ENCODE data around the gene VAT1L. TPM values are rescaled to one million over a fixed set of nuclear protein-coding genes. Genes with fewer than 3 reads are reported as not detected.

Gene VAT1L
- total RNA-seq, 1 experiment from 2014 or later = 19.1 TPM

DNA sequence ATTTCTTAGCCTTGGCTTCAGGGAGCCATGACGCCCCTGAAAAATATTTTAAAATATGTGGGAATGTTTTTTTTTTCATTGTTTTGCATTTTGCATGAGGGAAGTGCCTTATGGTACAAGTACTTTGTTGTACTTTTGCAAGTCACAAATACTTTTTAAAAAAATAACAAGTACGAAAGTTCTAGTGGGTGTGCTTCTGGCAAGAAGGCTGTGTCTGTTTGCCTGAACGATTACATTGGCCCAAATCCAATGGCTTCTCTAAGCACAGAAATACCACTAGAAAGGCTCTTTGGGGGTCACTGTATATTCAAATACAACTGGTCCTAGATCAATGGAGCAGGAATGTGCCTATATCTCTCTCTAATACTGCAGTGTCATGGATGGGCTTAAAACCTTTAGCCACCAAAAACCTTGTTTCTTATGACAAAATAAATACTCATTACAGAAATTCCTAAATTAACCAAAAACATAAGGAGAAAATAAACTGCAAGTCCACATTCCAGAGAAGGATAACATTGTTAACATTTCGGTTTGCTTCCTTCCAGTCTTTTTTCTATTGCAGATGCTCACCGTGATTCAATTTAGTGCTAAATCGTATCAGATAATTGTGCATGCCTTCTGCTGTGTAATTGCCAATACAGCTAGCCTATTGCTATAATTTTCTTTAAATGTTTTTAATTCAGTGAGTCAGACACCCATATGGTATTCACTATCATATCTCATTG is 97.4 kb downstream of the VAT1L start (continued):
- TF ChIP-seq, protein P1, sequence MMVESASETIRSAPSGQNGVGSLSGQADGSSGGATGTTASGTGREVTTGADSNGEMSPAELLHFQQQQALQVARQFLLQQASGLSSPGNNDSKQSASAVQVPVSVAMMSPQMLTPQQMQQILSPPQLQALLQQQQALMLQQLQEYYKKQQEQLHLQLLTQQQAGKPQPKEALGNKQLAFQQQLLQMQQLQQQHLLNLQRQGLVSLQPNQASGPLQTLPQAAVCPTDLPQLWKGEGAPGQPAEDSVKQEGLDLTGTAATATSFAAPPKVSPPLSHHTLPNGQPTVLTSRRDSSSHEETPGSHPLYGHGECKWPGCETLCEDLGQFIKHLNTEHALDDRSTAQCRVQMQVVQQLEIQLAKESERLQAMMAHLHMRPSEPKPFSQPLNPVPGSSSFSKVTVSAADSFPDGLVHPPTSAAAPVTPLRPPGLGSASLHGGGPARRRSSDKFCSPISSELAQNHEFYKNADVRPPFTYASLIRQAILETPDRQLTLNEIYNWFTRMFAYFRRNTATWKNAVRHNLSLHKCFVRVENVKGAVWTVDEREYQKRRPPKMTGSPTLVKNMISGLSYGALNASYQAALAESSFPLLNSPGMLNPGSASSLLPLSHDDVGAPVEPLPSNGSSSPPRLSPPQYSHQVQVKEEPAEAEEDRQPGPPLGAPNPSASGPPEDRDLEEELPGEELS (CRISPR knock-in tag; IDR thresholded peaks at IDR 0.05) = no peak
- TF ChIP-seq TCF7 (CRISPR knock-in tag; IDR thresholded peaks at IDR 0.05; ENCODE audit: low read depth) (no peak), NR1H2 (CRISPR knock-in tag; IDR thresholded peaks at IDR 0.05) (no peak), IRF1 (CRISPR knock-in tag; IDR thresholded peaks at IDR 0.05) (no peak), MYBL2 (CRISPR knock-in tag; IDR thresholded peaks at IDR 0.05) (no peak)

- ChIA-PET POLR2A (no interaction called here), CTCF (no interaction called here)
- ATAC-seq (no peak), DNase-seq (ENCODE audit: low spot score) (no peak)
- Mint-ChIP-seq H3K4me3 (no peak overlapping the region), H3K36me3 (no peaks in the 10 kb centered on the region), H3K27me3 (ENCODE audit: low read depth) (no peaks in the 10 kb centered on the region), H3K27ac (no peak overlapping the region), H3K9me3 (no peaks in the 10 kb centered on the region), H3K4me1 (peaks cover 2% of the 10 kb centered on the region; the same call in 1 of the 2 replicates)
- TF ChIP-seq RORB (CRISPR knock-in tag; IDR thresholded peaks at IDR 0.05) (no peak), PRRX2 (CRISPR knock-in tag; IDR thresholded peaks at IDR 0.05) (no peak), MYBL2 (CRISPR knock-in tag; IDR thresholded peaks at IDR 0.05) (no peak), E2F5 (CRISPR knock-in tag; IDR thresholded peaks at IDR 0.05) (no peak), ZNF512 (CRISPR knock-in tag; IDR thresholded peaks at IDR 0.05; ENCODE audit: borderline replicate concordance) (no peak), JAZF1 (CRISPR knock-in tag; IDR thresholded peaks at IDR 0.05) (no peak), MXD4 (CRISPR knock-in tag; IDR thresholded peaks at IDR 0.05; ENCODE audit: borderline replicate concordance) (no peak), IRF1 (CRISPR knock-in tag; IDR thresholded peaks at IDR 0.05) (no peak), ETV6 (CRISPR knock-in tag; IDR thresholded peaks at IDR 0.05) (no peak), TP53 (CRISPR knock-in tag; IDR thresholded peaks at IDR 0.05) (no peak), ZNF263 (CRISPR knock-in tag; IDR thresholded peaks at IDR 0.05; ENCODE audit: low read depth) (no peak)
- TF ChIP-seq, protein P2, sequence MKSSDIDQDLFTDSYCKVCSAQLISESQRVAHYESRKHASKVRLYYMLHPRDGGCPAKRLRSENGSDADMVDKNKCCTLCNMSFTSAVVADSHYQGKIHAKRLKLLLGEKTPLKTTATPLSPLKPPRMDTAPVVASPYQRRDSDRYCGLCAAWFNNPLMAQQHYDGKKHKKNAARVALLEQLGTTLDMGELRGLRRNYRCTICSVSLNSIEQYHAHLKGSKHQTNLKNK (CRISPR knock-in tag; IDR thresholded peaks at IDR 0.05) = no peak
- TF ChIP-seq, protein P3, sequence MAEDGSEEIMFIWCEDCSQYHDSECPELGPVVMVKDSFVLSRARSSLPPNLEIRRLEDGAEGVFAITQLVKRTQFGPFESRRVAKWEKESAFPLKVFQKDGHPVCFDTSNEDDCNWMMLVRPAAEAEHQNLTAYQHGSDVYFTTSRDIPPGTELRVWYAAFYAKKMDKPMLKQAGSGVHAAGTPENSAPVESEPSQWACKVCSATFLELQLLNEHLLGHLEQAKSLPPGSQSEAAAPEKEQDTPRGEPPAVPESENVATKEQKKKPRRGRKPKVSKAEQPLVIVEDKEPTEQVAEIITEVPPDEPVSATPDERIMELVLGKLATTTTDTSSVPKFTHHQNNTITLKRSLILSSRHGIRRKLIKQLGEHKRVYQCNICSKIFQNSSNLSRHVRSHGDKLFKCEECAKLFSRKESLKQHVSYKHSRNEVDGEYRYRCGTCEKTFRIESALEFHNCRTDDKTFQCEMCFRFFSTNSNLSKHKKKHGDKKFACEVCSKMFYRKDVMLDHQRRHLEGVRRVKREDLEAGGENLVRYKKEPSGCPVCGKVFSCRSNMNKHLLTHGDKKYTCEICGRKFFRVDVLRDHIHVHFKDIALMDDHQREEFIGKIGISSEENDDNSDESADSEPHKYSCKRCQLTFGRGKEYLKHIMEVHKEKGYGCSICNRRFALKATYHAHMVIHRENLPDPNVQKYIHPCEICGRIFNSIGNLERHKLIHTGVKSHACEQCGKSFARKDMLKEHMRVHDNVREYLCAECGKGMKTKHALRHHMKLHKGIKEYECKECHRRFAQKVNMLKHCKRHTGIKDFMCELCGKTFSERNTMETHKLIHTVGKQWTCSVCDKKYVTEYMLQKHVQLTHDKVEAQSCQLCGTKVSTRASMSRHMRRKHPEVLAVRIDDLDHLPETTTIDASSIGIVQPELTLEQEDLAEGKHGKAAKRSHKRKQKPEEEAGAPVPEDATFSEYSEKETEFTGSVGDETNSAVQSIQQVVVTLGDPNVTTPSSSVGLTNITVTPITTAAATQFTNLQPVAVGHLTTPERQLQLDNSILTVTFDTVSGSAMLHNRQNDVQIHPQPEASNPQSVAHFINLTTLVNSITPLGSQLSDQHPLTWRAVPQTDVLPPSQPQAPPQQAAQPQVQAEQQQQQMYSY (CRISPR knock-in tag; IDR thresholded peaks at IDR 0.05) = no peak
- TF ChIP-seq, protein P4, sequence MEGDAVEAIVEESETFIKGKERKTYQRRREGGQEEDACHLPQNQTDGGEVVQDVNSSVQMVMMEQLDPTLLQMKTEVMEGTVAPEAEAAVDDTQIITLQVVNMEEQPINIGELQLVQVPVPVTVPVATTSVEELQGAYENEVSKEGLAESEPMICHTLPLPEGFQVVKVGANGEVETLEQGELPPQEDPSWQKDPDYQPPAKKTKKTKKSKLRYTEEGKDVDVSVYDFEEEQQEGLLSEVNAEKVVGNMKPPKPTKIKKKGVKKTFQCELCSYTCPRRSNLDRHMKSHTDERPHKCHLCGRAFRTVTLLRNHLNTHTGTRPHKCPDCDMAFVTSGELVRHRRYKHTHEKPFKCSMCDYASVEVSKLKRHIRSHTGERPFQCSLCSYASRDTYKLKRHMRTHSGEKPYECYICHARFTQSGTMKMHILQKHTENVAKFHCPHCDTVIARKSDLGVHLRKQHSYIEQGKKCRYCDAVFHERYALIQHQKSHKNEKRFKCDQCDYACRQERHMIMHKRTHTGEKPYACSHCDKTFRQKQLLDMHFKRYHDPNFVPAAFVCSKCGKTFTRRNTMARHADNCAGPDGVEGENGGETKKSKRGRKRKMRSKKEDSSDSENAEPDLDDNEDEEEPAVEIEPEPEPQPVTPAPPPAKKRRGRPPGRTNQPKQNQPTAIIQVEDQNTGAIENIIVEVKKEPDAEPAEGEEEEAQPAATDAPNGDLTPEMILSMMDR (IDR thresholded peaks at IDR 0.05) = no peak
- TF ChIP-seq, protein P5, sequence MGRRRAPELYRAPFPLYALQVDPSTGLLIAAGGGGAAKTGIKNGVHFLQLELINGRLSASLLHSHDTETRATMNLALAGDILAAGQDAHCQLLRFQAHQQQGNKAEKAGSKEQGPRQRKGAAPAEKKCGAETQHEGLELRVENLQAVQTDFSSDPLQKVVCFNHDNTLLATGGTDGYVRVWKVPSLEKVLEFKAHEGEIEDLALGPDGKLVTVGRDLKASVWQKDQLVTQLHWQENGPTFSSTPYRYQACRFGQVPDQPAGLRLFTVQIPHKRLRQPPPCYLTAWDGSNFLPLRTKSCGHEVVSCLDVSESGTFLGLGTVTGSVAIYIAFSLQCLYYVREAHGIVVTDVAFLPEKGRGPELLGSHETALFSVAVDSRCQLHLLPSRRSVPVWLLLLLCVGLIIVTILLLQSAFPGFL (CRISPR knock-in tag; IDR thresholded peaks at IDR 0.05; ENCODE audit: borderline replicate concordance) = no peak
Measured at GRCh38 chr16:77888871-77889270, 100.5 kb downstream of the VAT1L start.
